ENCODE results near the gene CDC45. TPM values are rescaled to one million over a fixed set of nuclear protein-coding genes. Genes with fewer than 3 reads are reported as not detected.

The CDC45 gene
- total and polyA plus RNA-seq, 2 of the 13 experiments (the other 11 are each of a cell fraction or from before 2014, with no cell fraction given): 14.4 to 36.3 TPM

- FAIRE-seq: no peak
- 86% methylated on average over 5 of the region's 9 CpGs for WGBS (ENCODE audit: low lambda C conversion rate)
- Histone ChIP-seq H4K20me1 (ENCODE audit: insufficient read depth, low read length) (no peaks in the 10 kb centered on the region), H3K9ac (ENCODE audit: insufficient read depth, low read depth, low read length) (no peak overlapping the region), H3K27me3 (ENCODE audit: control insufficient read depth in 1 of 2, insufficient read depth in 2 of 2, low read length in 2 of 2) (peaks cover 0 to 10% of the 10 kb centered on the region in 2 experiments; a peak in 1 of 5 replicates), H3K79me2 (ENCODE audit: insufficient read depth, low read length) (no peaks in the 10 kb centered on the region), H3K4me3 (replicated peaks in 1 of 3; ENCODE audit: insufficient read depth in 1 of 3, low read depth in 2 of 3, low read length in 3 of 3) (no peak overlapping the region), H3K4me2 (ENCODE audit: low read depth, low read length) (no peak overlapping the region), H3K9me3 (ENCODE audit: low read length) (no peaks in the 10 kb centered on the region), H2AFZ (ENCODE audit: low read length) (no peak overlapping the region), H3K36me3 (replicated peaks in 1 of 2; ENCODE audit: control insufficient read depth in 1 of 2, insufficient read depth in 2 of 2, low read length in 2 of 2) (peaks cover 0 to 1% of the 10 kb centered on the region in 2 experiments; a peak in 1 of 5 replicates), H3K4me1 (ENCODE audit: insufficient read depth, low read length) (no peaks in the 10 kb centered on the region), H3K27ac (ENCODE audit: extremely low read length, insufficient read depth, low read length) (no peak overlapping the region)
- POLR2A ChIA-PET: no interaction called here
- CTCF ChIA-PET (ENCODE audit: low intra/inter-chr PET ratio, low total read pairs): no interaction called here
- no peak for DNase-seq (ENCODE audit: low spot score)
- intact Hi-C loops (cut with micrococcal nuclease; ENCODE audit: unreplicated experiment) (no loop called here), in situ Hi-C loops (cut with HindIII; ENCODE audit: extremely low pct_ligation_motif_present, low pct_unique_long_range_greater_than_20kb) (no loop called here)
- no TSS peak for BruUV-seq (replicated peaks)
- ATAC-seq: no peak
- TF ChIP-seq, protein P1, sequence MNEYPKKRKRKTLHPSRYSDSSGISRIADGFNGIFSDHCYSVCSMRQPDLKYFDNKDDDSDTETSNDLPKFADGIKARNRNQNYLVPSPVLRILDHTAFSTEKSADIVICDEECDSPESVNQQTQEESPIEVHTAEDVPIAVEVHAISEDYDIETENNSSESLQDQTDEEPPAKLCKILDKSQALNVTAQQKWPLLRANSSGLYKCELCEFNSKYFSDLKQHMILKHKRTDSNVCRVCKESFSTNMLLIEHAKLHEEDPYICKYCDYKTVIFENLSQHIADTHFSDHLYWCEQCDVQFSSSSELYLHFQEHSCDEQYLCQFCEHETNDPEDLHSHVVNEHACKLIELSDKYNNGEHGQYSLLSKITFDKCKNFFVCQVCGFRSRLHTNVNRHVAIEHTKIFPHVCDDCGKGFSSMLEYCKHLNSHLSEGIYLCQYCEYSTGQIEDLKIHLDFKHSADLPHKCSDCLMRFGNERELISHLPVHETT (CRISPR knock-in tag; conservative IDR thresholded peaks at IDR 0.05): no peak
- no peak for TF ChIP-seq ZNF546 (CRISPR knock-in tag; conservative IDR thresholded peaks at IDR 0.05)
Measured at GRCh38 chr22:19522881-19523239, 43.1 kb downstream of the CDC45 start.

DNA sequence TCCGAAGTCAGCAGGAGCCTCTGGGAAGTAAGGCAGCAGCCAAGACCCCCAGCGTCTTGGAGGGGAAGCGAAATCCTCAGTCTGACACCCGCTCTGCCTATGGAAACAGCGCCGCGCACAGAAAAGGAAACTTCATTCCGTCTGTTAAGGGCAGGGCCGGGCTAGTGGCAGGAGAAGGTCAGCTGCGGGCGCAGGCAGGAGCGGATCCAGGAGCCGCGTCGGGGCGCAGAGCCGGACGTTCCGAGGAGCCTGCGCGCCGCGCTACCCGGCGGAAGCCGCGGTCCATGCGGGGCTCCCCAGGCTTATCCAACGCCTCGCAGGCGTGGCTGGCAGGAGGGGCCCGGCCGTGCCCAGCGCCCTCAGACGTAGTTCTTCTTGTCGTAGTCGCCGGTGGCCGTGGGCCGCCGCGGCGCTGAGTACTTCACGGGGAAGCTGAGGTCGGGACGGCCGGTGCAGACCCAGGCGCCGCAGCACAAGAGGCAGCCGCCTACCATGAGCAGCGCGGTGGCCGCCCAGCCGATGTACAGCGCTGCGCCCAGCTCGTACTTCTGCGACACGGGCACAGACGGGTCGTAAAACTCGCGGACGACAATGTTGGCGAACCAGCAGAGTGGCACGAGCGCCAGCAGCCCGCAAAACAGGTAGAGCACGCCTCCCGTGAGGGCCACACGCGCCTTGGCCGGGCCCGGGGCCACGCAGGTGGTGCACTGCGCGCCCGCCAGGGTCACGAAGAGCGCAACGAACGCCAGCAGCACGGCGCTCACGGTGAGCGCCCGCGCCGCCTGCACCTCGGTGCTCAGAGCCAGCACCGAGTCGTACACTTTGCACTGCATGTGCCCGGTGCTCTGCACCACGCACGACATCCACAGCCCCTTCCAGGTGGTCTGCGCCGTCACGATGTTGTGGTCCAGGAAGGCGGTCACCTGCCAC lies 43.8 kb downstream of the CDC45 start:
- ATAC-seq: no peak
- in situ Hi-C loops (cut with HindIII; ENCODE audit: extremely low pct_ligation_motif_present, low pct_unique_long_range_greater_than_20kb): no loop called here
- Histone ChIP-seq H4K20me1 (ENCODE audit: insufficient read depth, low read length) (no peaks in the 10 kb centered on the region), H3K9ac (ENCODE audit: insufficient read depth, low read depth, low read length) (no peak overlapping the region), H3K4me1 (ENCODE audit: insufficient read depth, low read length) (no peaks in the 10 kb centered on the region), H3K27me3 (ENCODE audit: control insufficient read depth in 1 of 2, insufficient read depth in 2 of 2, low read length in 2 of 2) (peaks cover 0 to 13% of the 10 kb centered on the region in 2 experiments; a peak in 1 of 5 replicates), H2AFZ (ENCODE audit: low read length) (no peak overlapping the region), H3K4me2 (ENCODE audit: low read depth, low read length) (no peak overlapping the region), H3K36me3 (replicated peaks in 1 of 2; ENCODE audit: control insufficient read depth in 1 of 2, insufficient read depth in 2 of 2, low read length in 2 of 2) (no peaks in the 10 kb centered on the region; a peak in 1 of 5 replicates), H3K4me3 (replicated peaks in 1 of 3; ENCODE audit: insufficient read depth in 1 of 3, low read depth in 2 of 3, low read length in 3 of 3) (no peak overlapping the region), H3K79me2 (ENCODE audit: insufficient read depth, low read length) (no peaks in the 10 kb centered on the region), H3K9me3 (ENCODE audit: low read length) (no peaks in the 10 kb centered on the region), H3K27ac (ENCODE audit: extremely low read length, insufficient read depth, low read length) (no peak overlapping the region)
- DNase-seq (ENCODE audit: low spot score): no peak
- ChIA-PET CTCF (ENCODE audit: low intra/inter-chr PET ratio, low total read pairs) (no interaction called here), POLR2A (no interaction called here)
- intact Hi-C loops (cut with micrococcal nuclease; ENCODE audit: unreplicated experiment): no loop called here
- FAIRE-seq: no peak
- TF ChIP-seq ZHX1 (CRISPR knock-in tag; IDR thresholded peaks at IDR 0.05; ENCODE audit: low read depth) (peak; percentile 50; the same call in 1 of the 2 replicates), SP5 (CRISPR knock-in tag; IDR thresholded peaks at IDR 0.05; ENCODE audit: borderline replicate concordance, low read depth) (no peak), NCOA2 (CRISPR knock-in tag; IDR thresholded peaks at IDR 0.05) (no peak), DNMT3B (CRISPR knock-in tag; conservative IDR thresholded peaks at IDR 0.05) (no peak)
- no TSS peak for BruUV-seq (replicated peaks)
- 99% methylated on average over 95 of the region's 99 CpGs for WGBS (ENCODE audit: low lambda C conversion rate)

Data from HepG2 (cell line).